ENCODE measurements around the gene FRMPD2. TPM values are rescaled to one million over a fixed set of nuclear protein-coding genes. Genes with fewer than 3 reads are reported as not detected.
"Not testable (repeated sequence)": the region's sequence is repeated elsewhere in the genome, so short reads cannot be mapped to it uniquely, and the experiment has no call there.

FRMPD2 gene
- polyA plus RNA-seq, 3 donors from 2014 or later, result not detected

GRCh38 chr10:48282829-48283228 lies 8.3 kb upstream of the FRMPD2 start:
- Mint-ChIP-seq H3K4me1 (no peaks in the 10 kb centered on the region), H3K27me3 (ENCODE audit: low read depth in 3 of 3) (peaks cover 0 to 18% (median 6%) of the 10 kb centered on the region in 3 donors), H3K36me3 (no peaks in the 10 kb centered on the region), H3K4me3 (no peak overlapping the region), H3K27ac (no peak overlapping the region), H3K9me3 (peaks cover 2 to 9% (median 8%) of the 10 kb centered on the region in 6 donors)
- no peak for DNase-seq

- H3K36me3 Mint-ChIP-seq, DNase-seq, H3K4me1 Mint-ChIP-seq, H3K4me3 Mint-ChIP-seq, H3K27ac Mint-ChIP-seq, H3K9me3 Mint-ChIP-seq: not testable (repeated sequence)
- peaks cover 0 to 14% (median 6%) of the 10 kb centered on the region in 3 donors for H3K27me3 Mint-ChIP-seq (ENCODE audit: low read depth in 3 of 3)
Observed at GRCh38 chr10:48281697-48282096, 7.2 kb upstream of the FRMPD2 start.

GRCh38 chr10:48279081-48279751 lies 4.7 kb upstream of the FRMPD2 start:
- no peak overlapping the region for H3K4me3 Mint-ChIP-seq
- H3K36me3 Mint-ChIP-seq, result no peaks in the 10 kb centered on the region
- H3K9me3 Mint-ChIP-seq, result peaks cover 2 to 9% (median 7%) of the 10 kb centered on the region in 6 donors
- peaks cover 0 to 12% (median 4%) of the 10 kb centered on the region in 3 donors for H3K27me3 Mint-ChIP-seq (ENCODE audit: low read depth in 3 of 3)
- no peaks in the 10 kb centered on the region for H3K4me1 Mint-ChIP-seq
- no peak overlapping the region for H3K27ac Mint-ChIP-seq
- DNase-seq, result no peak

GRCh38 chr10:48277093-48277492 lies 2.6 kb upstream of the FRMPD2 start:
- Mint-ChIP-seq H3K9me3 (peaks cover 2 to 9% (median 6%) of the 10 kb centered on the region in 6 donors), H3K27me3 (ENCODE audit: low read depth in 3 of 3) (peaks cover 0 to 7% (median 4%) of the 10 kb centered on the region in 3 donors), H3K27ac (no peak overlapping the region), H3K36me3 (no peaks in the 10 kb centered on the region), H3K4me1 (no peaks in the 10 kb centered on the region), H3K4me3 (no peak overlapping the region)
- DNase-seq, result no peak

DNA sequence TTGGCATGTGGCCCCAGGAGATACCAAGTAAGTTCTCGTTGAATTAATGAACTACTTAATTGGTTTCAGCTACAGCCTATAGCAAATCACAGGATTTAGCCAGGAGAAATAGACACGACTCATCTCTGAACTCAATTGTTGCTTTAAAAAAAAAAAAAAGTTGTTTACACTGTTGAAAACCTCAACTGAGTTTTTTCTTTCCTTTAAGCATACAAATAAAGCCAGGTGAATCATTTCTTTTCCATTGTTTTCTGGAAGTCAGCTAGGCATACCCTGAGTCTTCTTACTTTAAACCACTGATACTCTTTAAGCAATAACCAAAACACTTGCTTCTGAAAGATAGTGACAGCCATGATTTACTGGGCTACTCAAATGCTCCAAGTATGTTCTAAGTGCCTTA lies 755 bp downstream of the FRMPD2 start:
- H3K36me3 Mint-ChIP-seq, result no peaks in the 10 kb centered on the region
- peaks cover 0 to 1% (median 0%) of the 10 kb centered on the region in 6 donors for H3K9me3 Mint-ChIP-seq
- no peaks in the 10 kb centered on the region for H3K4me1 Mint-ChIP-seq
- H3K27me3 Mint-ChIP-seq (ENCODE audit: low read depth in 3 of 3), result peaks cover 1 to 11% (median 1%) of the 10 kb centered on the region in 3 donors
- no peak for DNase-seq
- H3K4me3 Mint-ChIP-seq, result no peak overlapping the region
- no peak overlapping the region for H3K27ac Mint-ChIP-seq

DNA sequence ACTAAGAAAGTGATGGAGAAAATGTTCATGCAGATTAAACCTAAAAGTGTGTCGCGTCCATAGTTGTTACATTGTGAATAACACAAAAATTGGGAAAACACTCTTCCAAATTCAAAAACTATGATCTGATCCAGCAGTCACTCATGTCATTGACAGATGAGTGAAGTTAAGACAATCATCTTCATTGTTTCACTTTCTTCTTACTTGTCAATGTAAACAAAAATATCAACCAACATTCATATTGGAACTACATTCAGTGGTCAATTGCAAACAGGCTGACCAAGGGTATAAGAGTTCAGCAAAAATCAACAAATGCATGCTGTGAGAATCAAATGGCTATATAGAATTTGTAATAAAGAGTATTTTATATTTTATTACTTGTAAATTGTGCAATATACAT lies 1.8 kb downstream of the FRMPD2 start:
- no peaks in the 10 kb centered on the region for H3K4me1 Mint-ChIP-seq

DNA sequence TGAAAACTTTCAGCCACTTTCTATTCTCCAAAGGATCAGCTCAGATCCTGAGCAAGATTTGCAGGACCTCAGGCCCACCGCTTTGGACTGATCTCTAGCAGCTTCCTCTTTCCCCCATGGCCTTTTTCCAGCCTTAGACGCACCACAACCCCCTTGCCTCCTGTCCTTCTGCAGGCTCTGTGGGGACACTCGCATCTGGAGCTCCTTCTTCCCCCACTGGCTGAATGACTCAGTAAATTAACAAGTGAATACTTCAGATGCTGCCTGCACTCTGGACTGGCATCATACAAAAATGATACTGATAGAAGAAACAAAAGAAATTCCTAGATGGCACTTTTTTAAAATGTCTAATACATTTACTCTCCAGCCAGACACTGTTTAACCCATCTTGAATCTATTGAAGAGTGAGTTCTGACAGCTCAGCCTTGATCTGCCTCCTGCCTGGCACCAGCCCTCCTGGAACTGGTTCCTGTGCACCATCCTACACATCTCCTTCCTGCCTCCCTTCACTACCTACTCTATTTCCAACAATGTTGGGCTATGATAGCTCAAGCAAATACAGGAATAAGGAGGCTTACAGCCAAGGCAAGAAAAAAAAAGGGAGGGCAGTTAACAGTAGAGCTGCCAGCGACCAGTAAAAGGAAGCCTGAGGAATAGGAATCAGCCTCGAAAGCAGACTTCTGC lies 3.3 kb downstream of the FRMPD2 start:
- Mint-ChIP-seq H3K9me3 (peaks cover 0 to 1% (median 0%) of the 10 kb centered on the region in 6 donors), H3K27ac (peak overlapping the region in 1 of 6 donors; percentile 10), H3K36me3 (no peaks in the 10 kb centered on the region), H3K4me1 (no peaks in the 10 kb centered on the region), H3K4me3 (no peak overlapping the region), H3K27me3 (ENCODE audit: low read depth in 3 of 3) (peaks cover 1 to 8% (median 2%) of the 10 kb centered on the region in 3 donors)
- no peak for DNase-seq

More for the DNA sequence above, 1.8 kb downstream of the FRMPD2 start:
- H3K4me3 Mint-ChIP-seq, result no peak overlapping the region
- no peaks in the 10 kb centered on the region for H3K36me3 Mint-ChIP-seq
- no peak for DNase-seq
- H3K27ac Mint-ChIP-seq, result no peak overlapping the region
- H3K9me3 Mint-ChIP-seq, result peaks cover 0 to 1% (median 0%) of the 10 kb centered on the region in 6 donors
- H3K27me3 Mint-ChIP-seq (ENCODE audit: low read depth in 3 of 3), result peaks cover 1 to 6% (median 1%) of the 10 kb centered on the region in 3 donors

GRCh38 chr10:48266528-48266927 lies 8.0 kb downstream of the FRMPD2 start:
- Mint-ChIP-seq H3K36me3 (no peaks in the 10 kb centered on the region), H3K9me3 (peaks cover 0 to under 1% (median 0%) of the 10 kb centered on the region in 6 donors), H3K4me1 (no peaks in the 10 kb centered on the region), H3K27me3 (ENCODE audit: low read depth in 3 of 3) (peaks cover under 1 to 13% (median 2%) of the 10 kb centered on the region in 3 donors), H3K27ac (no peak overlapping the region), H3K4me3 (no peak overlapping the region)
- no peak for DNase-seq

- no peaks in the 10 kb centered on the region for H3K36me3 Mint-ChIP-seq
- H3K4me1 Mint-ChIP-seq, result no peaks in the 10 kb centered on the region
- H3K9me3 Mint-ChIP-seq, result peaks cover 0 to 3% (median 0%) of the 10 kb centered on the region in 6 donors
- peaks cover 0 to 10% (median 3%) of the 10 kb centered on the region in 3 donors for H3K27me3 Mint-ChIP-seq (ENCODE audit: low read depth in 3 of 3)
- no peak overlapping the region for H3K27ac Mint-ChIP-seq
- no peak overlapping the region for H3K4me3 Mint-ChIP-seq
- no peak for DNase-seq
Observed at GRCh38 chr10:48258105-48258504, 16.4 kb downstream of the FRMPD2 start.

DNA sequence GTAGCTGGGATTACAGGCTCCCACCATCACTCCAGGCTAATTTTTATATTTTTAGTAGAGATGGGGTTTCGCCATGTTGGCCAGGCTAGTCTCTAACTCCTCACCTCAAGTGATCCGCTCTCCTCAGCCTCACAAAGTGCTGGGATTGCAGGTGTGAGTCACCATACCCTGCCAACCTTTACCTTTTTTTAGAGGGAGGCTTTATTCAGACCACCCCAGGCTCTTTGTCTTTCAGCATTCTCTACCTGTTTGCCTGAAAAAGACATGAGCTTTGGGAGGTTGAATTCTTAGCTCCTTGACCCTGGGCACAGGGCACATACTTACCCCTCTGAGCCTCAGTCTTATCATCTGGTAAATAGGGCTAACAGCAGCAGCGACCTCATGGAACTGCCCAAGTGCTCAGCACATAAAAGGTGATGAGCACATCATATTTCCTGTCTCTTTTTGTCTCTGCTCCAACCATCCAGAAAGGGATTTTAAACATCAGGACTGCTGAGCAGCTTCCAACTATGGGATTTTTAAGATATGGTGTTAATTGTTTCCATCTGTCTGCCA lies 17.0 kb downstream of the FRMPD2 start:
- Mint-ChIP-seq H3K27me3 (ENCODE audit: low read depth in 3 of 3) (peaks cover 0 to 10% (median 3%) of the 10 kb centered on the region in 3 donors), H3K27ac (no peak overlapping the region), H3K4me1 (no peaks in the 10 kb centered on the region), H3K36me3 (no peaks in the 10 kb centered on the region), H3K4me3 (no peak overlapping the region), H3K9me3 (peaks cover 0 to 3% (median 0%) of the 10 kb centered on the region in 6 donors)
- no peak for DNase-seq

DNA sequence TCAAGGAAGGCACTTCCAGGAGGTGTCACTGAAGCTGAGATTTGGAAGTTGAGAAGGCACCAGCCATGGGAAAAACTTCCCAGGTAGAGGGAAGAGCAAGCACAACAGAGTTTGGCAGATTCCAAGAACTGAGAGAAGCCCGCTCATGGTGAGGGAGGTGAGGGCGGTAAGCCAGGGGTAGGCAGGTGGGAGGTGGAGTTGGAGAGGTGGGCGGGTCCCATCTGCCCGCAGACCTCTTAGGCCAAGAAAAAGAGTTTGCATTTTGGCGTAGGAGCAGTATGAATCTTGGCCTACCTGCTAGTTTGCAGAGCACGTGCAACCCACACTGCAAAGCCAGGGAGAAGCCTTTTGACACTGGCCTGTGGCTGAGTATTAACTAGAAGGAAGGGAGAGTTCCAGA lies 18.8 kb downstream of the FRMPD2 start:
- H3K9me3 Mint-ChIP-seq, result peaks cover 0 to 3% (median 0%) of the 10 kb centered on the region in 6 donors
- no peak overlapping the region for H3K27ac Mint-ChIP-seq
- peaks cover 0 to 6% (median 4%) of the 10 kb centered on the region in 3 donors for H3K27me3 Mint-ChIP-seq (ENCODE audit: low read depth in 3 of 3)
- no peak for DNase-seq
- H3K36me3 Mint-ChIP-seq, result no peaks in the 10 kb centered on the region
- H3K4me1 Mint-ChIP-seq, result no peaks in the 10 kb centered on the region
- H3K4me3 Mint-ChIP-seq, result no peak overlapping the region

DNA sequence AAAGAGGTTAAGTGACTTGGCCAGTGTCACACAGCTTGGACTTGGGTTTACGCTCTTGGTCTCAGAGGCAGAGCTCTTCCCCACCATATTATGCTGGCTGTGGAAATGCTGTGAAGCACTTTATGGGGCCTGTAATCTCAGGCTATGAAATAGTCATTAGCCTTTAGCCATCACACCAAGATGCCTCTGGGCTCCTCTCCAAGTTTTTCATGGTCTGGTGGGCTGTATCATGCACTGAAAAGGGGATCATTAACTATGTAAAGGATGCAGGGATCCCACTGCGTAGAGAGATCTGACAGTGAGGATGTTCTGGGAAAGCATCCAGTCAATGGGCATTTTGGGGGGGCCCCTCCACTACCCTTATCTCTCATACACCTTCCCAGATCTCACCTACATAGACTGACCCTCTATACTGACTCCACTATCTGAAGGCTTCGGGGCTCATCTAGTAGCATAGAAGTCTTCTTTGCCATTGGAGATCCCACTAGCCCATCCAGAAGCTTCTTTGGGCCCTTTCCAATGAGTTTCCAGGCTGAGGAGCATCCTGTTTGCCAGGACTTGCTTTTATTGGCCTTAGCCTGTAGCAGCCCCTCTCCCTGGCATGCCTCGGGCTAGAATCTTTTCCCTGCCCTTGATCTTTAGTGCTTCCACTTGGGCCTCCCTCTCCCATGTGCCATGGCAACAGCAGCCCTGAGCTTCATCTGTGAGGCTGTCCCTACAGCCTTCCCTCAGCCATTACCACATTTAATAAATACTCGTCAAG lies 19.6 kb downstream of the FRMPD2 start:
- Mint-ChIP-seq H3K36me3 (no peaks in the 10 kb centered on the region), H3K27ac (no peak overlapping the region), H3K4me1 (no peaks in the 10 kb centered on the region), H3K27me3 (ENCODE audit: low read depth in 3 of 3) (peaks cover 0 to 4% (median 2%) of the 10 kb centered on the region in 3 donors), H3K4me3 (no peak overlapping the region), H3K9me3 (peaks cover 0 to 3% (median 0%) of the 10 kb centered on the region in 6 donors)
- DNase-seq, result no peak

DNA sequence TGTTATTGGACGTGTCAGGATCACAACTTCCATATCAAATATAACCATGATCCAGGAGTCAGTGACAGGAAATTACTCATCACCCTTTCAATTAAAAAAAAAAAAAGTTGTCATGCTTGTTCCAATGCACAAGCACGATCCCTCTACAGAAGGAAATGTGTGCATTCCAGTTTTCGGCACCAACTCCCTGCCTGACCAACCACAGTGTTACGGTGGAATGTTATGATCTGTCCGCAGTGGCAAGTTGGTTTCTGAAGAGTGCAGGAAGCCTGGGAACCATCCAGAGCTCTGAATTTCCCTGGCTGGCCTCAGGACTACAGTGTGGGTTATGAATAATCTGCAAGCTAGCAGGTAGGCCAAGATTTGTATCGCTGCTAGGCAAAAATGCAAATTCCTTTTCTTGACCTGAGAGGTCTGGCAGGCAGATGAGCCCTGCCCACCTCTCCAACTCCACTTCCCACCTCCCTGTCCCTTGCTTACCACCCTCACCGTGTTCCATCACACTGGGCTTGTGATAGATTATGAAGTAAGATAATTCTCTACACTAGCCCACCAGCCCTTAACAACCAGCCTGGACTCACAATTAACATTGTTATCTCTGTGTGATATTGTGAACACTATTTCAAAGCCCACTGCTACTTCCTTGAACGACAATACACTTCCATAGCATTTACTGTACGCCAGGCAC lies 20.4 kb downstream of the FRMPD2 start:
- peaks cover 0 to 3% (median 0%) of the 10 kb centered on the region in 6 donors for H3K9me3 Mint-ChIP-seq

More for the DNA sequence above, 20.4 kb downstream of the FRMPD2 start:
- Mint-ChIP-seq H3K4me3 (no peak overlapping the region), H3K36me3 (no peaks in the 10 kb centered on the region), H3K4me1 (no peaks in the 10 kb centered on the region), H3K27me3 (ENCODE audit: low read depth in 3 of 3) (peaks cover 0 to 4% (median 2%) of the 10 kb centered on the region in 3 donors), H3K27ac (no peak overlapping the region)
- no peak for DNase-seq
